SH-SY5Y (cell line): ENCODE measurements around the gene XAF1.

Experiments
- GATA2 ChIP-seq: IDR thresholded peaks from 2 replicates; pipeline ENCODE4 v1.6.1; 2011; ENCODE audit warnings: mild to moderate bottlenecking, low read depth, low read length
- GATA3 ChIP-seq: IDR thresholded peaks from 2 replicates; pipeline ENCODE4 v1.6.1; 2011; ENCODE audit warnings: low read depth, mild to moderate bottlenecking, low read length, moderate library complexity

DNA sequence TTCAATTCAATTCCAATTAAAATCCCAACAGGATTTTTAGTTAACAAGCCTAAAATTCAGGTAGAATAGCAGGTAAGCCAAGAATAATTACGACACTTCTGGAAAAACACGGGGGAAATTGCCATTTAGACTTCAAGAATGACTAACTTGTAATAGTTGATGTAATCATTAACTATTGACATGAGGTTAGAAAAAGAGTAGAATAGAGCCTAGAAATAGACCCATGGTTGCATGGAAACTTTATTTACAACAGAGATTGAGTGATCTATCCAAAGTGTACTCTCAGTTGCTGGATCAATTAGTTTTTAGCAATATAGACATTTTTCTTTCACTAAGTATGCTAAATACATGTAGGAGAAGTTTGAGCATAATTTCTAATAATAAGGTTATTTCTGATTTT, 39.1 kb upstream of the XAF1 start:
- TF ChIP-seq GATA2 = no peak
- no peak for TF ChIP-seq GATA3
